Right renal cortex interstitium (tissue), 3 donors: Measurements from ENCODE around the gene FBXO40. TPM values are rescaled to one million over a fixed set of nuclear protein-coding genes. Genes with fewer than 3 reads are reported as not detected.
A peak's percentile ranks its signal among the peaks of the same experiment; 100 is the strongest.
"Not testable (repeated sequence)": the region's sequence is repeated elsewhere in the genome, so short reads cannot be mapped to it uniquely, and the experiment has no call there.

Source experiments
- DNase-seq, 3 donors: peaks; one replicate each; pipeline ENCODE4 v3.0.0-alpha.2; 2013; ENCODE audit warnings: low read depth in 3 of 3, low spot score in 2 of 3
- polyA plus RNA-seq, 3 donors: library from polyadenylated mRNA; unstranded; fragments of 120-200 nt; gene quantifications; one replicate each; pipeline ENCODE4 v1.2.1, GENCODE V29; 2013; ENCODE audit not compliant: insufficient read length in 3 of 3

Gene FBXO40, protein sequence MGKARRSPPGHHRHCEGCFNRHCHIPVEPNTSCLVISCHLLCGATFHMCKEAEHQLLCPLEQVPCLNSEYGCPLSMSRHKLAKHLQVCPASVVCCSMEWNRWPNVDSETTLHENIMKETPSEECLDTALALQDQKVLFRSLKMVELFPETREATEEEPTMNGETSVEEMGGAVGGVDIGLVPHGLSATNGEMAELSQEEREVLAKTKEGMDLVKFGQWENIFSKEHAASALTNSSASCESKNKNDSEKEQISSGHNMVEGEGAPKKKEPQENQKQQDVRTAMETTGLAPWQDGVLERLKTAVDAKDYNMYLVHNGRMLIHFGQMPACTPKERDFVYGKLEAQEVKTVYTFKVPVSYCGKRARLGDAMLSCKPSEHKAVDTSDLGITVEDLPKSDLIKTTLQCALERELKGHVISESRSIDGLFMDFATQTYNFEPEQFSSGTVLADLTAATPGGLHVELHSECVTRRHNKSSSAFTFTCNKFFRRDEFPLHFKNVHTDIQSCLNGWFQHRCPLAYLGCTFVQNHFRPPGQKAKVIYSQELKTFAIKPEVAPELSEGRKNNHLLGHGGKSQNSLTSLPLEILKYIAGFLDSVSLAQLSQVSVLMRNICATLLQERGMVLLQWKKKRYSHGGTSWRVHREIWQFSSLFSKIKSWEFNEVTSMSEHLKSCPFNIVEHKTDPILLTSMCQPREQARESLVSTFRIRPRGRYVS
- polyA plus RNA-seq = under 1 TPM; 0.03 to 0.07 (median 0.06) TPM

DNA sequence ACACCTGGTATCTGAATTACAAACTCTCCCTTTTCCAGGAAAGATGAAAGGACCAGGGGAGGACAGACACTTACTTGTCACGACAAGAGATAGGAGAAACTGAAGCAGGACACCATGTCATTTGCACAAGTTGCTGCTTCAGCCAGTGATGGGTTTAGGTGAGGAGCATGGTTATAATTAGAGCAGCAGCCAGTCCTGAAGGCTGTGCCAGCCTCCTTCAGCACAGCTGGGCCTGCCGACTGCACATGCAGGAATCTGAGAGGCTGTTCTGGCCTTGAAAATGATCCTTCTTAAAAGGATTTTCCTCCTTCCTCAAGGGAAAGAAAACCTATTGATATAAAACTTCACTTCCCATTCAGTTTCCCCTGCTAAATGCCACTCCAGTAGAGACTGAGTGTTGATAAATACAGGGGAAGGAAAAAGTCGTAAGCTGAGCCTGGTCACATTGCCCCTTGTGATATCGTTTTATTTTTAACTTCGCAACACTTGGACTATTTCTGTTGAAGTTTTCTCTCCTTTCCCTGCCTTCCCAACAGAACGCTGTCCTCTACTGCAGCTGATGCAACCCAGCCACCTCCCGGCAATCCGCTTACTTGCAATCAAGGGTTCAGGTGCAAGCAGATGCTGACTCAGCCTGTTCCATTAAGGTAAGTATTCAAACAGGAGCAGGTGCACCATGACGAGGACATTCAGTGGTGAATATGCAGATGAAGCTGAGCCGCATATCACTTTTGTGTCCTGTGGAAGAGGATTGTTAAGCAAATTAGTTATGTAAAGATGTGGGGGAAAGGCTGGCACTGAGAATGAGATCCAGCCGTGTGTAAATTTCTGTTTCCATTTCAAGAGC lies at the start of gene FBXO40:
Gene FBXO40, plus strand, starts transcription at position 524 of the 847 bp plus-strand sequence. CDS start 27,197 bp downstream, outside the sequence.
- no peak for DNase-seq

DNA sequence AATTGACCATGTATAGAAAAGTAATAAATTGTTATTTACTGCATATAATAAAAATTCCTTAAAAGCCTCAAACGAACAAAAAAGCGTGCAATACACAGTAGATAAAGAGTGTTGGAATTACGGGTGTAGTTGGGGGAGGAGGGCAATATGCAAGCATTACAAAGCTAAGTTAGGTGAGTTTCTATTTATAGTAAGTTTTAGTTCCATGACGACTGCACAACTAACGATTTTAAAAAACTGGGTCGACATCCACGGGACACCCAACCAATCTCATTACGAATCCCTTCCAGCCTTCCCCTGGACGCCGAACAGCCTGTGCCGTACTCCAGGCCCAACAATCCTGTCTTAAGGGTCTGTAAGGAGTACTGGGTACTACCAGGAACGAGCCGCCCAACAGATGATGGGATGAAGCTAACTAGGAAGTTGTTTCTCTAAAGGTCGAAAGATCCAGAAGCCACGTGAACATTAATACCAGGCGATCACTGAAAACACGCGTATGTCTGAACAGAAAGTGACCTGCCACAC lies 48.1 kb upstream of the FBXO40 start:
- DNase-seq = no peak

DNA sequence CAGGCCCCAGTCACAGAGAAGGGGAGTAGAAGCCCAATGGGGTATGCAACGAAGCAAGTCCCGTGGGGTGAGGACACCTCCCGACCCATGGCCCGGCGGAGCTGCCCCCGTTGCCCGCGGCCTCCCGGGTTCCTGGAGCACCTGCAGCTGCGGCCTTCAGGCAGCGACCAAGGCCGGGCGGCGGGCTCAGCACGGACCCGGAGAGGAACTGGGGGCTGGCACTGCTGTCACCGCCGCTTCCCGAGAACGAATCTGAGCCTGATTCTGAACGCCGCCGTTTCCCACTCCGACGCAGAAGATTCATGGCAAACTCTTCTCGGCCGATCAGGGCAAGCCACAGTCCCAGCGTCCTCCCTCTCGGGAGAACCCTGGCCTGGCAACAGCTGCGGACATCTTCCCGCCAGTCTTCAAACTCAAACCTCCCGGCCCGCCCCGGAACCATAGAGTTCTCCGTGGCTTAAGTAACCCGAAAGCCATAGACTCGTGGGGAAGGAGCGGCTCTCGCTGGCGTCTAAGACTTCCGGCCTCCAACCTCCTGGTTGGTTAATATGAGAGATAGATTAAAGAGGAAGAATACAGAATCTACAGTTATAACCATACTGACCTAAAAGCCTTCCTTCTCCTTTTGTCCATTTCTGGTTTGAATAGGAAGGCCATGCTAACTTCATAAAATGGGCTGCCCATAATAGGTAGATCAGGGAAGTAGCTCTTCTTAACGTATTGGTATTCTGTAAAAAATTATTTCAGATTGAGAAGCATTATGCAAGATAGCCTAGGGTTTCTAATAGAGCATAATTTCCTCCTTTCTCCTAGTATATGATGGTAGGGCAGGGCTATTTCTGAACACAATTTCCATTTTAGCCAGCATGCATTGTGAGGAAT lies 47.4 kb upstream of the FBXO40 start, which contains the start of gene POLQ:
Gene POLQ, minus strand, starts transcription at position 415 of the 882 bp plus-strand sequence. Its CDS starts 111 bp downstream, at position 304.
- DNase-seq = peak; percentile 81 to 86 (median 85)

DNA sequence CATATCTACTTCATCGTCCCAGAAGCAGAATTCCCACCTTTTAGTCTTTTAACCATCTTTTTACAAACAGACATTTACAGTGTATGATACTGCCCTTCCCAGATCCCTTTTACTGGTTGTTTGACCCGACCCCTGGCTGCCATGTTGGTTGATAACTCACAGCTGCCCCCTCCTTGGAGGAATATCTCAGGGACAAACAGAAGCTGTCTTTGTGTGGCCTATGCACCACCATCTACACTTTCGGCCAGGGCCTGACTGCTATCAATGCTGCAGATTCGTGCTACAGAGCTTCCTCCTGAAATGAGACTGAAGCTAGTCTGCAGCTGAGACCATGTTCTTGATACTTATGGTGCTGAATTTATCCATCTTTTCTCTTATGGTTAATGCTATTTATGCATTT lies 40.8 kb upstream of the FBXO40 start:
- DNase-seq = no peak

DNA sequence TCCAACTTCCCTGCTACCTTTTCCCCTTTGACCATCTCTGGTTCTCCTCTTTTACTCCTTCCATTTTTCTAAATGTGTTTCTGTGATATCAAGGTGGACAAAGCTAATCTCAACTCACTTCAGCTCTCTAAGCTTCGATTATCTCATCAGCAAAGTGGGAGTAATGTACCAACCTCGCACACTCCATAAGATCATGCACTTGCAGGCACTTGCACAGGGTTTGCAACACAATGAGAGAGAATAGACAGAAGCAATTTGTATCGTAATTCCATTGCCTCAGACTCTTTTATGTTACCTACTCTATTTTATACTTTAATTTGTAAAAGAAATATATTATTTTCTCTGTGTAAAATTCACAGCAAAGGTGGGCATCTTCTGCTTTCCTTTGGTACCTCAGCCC lies 40.4 kb upstream of the FBXO40 start:
- DNase-seq = no peak

DNA sequence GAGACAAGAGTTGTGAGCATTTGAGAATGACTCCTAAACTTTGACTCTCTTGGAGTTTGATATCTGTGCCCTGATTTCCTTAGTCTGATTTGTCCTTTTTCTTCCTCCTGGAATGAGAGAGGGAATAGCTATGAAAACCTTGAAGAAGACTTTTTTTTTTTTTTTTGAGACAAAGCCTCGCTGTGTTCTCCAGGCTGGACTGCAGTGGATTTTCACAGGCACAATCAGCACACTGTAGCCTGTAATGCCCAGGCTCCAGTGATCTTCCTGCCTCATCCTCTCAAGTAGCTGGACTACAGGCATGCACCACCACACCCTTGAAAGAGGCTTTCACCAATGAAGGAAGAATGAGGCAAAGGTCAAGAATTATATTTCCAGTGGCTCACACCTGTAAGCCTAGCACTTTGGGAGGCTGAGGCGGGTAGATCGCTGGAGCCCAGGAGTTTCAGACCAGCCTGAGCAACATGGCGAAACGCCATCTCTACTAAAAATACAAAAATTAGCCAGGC lies 35.7 kb upstream of the FBXO40 start:
- no peak for DNase-seq

DNA sequence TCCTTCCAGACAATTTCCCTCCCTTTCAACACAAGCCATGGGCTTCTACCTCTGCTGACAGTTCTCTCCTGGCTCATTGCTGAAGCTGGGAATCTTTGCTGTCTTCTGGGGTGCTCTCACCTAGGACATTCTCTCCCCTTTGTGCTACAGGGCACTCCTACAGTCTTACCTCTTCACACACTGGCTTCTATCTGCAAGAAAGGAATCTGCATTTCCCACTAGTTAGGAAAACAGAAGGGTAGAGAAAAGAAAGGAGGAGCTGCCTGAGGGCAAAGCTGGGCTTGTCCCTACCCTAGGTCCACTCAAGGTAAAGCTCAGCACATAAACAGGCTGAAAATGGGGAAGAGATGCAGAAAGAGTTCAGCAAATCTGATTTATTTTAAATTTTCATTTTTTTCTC lies 31.0 kb upstream of the FBXO40 start:
- DNase-seq = no peak

DNA sequence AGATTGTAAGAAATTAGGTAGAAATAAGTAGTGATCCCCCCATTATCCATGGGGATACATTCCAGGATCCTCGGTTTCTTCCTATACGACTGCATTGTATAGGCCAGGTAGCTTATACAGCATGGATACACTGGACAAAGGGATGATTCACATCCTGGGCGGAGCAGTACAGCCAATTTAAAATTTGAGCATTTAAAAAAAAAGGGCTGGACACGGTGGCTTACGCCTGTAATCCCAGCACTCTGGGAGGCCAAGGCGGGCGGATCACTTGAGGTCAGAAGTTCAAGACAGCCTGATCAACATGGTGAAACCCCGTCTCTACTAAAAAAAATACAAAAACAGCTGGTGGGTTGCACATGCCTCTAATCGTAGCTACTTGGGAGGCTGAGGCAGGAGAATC lies 26.4 kb upstream of the FBXO40 start:
- DNase-seq = no peak

DNA sequence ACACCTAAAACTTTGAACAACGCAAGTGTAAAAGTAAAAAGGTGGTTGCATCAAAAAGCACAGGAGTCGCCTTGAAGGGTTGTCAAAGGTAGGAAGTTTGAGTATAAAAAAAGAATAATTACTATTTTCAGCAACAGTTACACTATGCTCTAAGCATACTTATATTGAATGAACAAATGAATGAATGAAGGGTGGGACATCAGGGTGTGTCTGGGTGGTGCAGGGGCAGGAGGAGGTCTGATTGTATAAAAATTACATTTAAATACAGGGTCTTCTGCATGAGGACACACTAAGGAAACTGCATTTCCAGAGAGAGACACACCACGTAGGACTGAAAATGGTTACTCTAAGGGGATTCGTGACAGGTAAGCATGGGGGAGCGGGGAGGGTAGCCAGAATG lies 25.5 kb upstream of the FBXO40 start, which contains the start of gene ARGFX:
Gene ARGFX, plus strand, starts transcription at position 301 of the 400 bp plus-strand sequence. CDS start 2,765 bp downstream, outside the sequence.
- no peak for DNase-seq

DNA sequence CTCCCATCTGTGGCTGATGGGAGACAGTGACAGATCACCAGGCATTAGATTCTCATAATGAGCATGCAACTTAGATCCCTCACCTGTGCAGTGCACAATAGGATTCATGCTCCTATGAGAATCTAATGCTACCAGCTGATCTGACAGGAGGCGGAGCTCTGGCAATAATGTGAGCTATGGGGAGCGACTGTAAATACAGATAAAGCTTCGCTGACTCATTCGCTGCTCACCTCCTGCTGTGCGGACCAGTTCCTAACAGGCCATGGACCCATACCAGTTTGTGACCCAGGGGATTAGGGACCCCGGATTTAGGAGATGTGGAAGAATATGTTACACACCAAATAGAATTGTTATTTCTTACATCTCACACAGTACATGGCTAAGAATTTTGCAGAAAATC lies 18.7 kb upstream of the FBXO40 start:
- DNase-seq = no peak

DNA sequence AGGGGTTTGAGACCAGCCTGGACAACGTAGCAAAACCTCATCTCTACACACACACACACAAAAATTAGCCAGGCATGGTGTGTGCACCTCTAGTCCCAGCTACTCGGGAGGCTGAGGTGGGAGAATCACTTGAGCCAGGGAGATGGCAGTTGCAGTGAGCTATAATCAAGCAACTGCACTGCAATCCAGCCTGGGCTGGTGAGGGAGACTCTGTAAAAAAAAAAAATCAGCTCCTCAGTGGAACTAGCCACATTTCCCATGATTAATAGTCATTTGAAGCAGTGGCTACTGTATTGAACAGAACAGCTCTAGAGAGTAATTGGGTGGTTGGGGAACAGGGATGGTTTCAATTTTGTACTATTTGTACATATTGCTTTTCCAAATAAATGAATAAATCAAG lies 11.5 kb upstream of the FBXO40 start:
- DNase-seq = no peak

DNA sequence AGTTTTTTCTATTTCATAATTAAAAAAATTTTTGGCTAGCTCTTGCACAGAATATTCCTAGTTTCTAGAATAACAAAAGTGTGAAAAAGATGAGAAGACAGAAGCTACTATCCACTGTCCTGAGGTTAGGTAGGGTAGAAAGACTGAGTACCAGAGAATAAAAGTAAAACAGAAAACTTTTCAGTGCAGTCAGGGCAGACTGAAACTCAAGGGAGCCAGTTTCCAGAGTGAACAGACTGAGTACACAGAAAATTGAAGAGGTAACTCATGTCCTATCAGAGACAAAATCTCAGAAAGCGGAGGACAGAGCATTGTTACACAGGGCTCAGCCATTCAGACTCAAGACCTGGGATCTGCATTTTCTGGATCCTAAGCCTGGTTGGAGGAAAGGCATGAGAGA lies 8.8 kb upstream of the FBXO40 start:
- DNase-seq = no peak

DNA sequence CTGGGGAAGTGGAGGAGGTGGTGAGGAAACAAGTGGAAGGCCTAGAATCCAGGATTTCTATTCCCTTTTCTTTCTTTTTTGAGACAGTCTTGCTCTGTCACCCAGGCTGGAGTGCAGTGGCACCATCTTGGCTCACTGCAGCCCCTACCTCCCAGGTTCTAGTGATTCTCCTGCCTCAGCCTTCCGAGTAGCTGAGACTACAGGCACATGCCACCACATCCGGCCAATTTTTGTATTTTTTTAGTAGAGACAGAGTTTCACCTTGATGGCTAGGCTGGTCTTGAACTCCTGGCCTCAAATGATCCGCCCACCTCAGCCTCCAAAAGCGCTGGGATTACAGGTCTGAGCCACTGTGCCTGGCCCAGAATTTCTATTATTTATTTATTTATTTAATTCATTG lies 627 bp downstream of the FBXO40 start:
- DNase-seq = not testable (repeated sequence)

DNA sequence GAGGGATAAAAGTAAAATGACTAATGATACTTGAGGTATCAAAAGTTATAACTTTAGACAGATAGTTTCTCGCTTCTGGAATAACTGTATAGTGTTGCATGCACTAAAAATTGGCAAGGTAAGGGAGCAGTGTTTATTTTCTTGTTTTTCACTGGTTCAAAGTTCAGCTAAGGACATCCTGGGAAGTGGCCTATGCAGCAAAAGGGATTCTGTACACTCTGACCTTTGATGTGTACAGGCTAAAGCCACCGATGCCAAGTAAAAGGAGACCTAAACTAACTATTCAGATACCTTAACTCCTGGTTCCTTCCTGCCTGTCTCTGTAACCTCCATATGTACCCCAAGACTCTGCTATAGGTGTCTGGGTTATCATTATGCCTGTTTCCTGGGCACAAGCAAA lies 1.7 kb downstream of the FBXO40 start:
- no peak for DNase-seq

DNA sequence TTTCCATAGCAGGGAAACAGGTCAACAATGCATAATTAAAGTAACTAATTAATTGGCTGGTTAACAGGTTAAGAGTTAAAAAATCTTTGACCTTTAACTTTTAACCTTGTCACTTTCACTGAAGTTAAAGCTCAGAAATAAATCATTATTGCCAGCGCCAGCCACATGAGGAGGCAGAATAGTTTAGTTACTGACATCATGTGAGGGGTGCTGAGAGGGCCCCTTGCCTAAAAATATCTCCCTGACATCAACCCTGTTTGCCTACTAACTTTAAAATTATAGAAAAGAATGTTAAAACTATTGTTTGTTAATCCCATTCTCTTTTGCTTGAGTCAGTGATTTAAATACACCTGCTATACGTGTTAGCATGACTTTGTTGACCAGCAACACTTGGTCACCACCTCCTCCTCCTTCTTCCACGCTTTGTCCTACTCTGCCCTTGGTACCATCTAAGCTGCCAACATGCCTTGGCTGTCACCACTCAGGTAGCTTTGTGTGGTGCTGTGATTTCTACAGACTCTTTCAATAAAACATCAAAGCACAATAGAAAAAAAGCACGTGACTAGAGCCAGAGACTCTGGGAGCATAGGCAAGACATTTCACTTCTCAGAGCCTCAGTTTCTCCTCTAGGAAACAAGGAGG lies 2.7 kb downstream of the FBXO40 start:
- DNase-seq = no peak

DNA sequence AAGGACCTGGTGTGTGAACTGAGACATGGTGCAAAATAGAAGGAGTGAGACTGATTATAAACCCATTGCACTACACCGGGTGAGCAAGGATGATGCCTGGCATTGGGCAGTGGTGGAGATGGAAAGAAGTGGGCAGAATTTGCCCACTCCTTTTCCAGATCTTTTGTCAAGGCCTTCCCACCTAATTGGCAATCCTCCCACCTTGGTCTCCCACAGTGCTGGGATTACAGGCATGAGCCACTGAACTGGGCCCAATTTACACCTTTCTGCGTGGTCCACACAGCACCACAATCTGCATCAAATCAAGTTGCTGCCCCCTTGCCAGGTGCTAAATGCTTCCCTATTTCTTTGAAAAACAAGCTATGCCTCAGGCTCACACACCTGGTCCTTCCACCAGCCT lies 5.4 kb downstream of the FBXO40 start:
- no peak for DNase-seq

DNA sequence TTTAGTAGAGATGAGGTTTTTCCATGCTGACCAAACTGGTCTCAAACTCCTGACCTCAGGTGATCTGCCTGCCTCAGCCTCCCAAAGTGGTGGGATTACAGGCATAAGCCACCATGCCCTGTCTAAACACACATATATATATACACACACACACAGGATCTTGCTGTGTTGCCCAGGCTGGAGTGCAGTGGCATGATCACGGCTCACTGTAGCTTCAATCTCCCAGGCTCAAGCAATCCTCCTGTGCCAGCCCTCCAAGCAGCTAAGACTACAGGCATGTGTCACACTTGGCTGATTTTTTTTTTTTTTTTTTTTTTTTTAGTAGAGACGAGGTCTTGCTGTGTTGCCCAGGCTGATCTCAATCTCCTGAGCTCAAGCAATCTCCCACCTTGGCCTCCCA lies 6.7 kb downstream of the FBXO40 start:
- DNase-seq = not testable (repeated sequence)

DNA sequence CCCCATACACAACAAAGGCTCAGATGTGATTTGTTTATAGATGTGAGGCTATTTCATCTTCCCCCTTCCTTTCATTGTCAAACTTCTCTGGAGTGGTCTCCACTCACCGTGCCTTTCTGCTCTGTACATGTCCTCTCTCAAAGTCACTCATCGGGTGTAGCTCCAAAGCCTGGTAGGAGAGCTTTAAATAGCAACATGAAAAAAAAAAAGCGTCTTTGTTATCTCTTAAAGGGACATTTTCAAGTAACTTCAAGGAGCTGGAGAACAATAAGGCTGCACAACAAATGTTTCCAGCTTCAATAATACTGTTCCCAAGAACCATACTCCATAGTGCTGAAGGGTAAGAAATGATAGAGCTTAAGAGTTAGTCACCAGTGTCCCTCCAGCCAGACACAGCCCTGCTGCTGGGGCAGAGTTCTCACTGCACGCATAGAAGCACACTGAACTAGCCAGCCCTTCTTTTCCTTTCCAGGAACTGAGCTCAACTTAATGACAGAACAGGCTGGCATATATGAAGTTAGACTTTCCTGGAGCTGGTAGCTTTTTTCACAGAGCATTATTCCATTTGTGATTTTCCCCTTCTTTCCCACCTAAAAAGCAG lies 8.1 kb downstream of the FBXO40 start:
- DNase-seq = no peak

DNA sequence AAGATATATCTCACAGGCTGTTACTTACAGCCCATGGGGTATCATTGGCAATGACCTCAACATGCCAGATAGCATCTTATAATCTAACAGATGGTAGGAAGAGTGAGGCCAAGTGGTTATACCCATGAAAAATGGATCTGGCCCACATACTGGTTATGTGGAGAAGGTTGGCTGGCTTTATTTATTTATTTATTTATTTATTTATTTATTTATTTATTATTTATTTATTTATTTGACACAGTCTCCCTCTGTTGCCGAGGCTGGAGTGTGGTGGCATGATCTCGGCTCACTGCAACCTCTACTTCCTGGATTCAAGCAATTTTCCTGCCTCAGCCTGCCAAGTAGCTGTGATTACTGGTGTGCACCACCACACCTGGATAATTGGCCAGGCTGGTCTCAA lies 11.6 kb downstream of the FBXO40 start:
- DNase-seq = no peak
